HG03354 (cell line): ENCODE data around the gene SDC1.

Experiments used
- ATAC-seq: cut with Tn5 transposase; IDR thresholded peaks from one replicate; pipeline ENCODE4 v1.9.1; 2021; ENCODE audit warnings: mild to moderate bottlenecking; ENCODE audit not compliant: unreplicated experiment, poor library complexity, severe bottlenecking

SDC1 gene

GRCh38 chr2:20216130-20217025 lies 8.6 kb downstream of the SDC1 start:
- ATAC-seq: no peak

- ATAC-seq: no peak
These were observed 9.5 kb downstream of the SDC1 start for GRCh38 chr2:20215183-20216040.

GRCh38 chr2:20214566-20215182 lies 10.3 kb downstream of the SDC1 start:
- ATAC-seq: no peak

GRCh38 chr2:20213651-20214565 lies 11.0 kb downstream of the SDC1 start:
- peak; percentile 45 for ATAC-seq

GRCh38 chr2:20212871-20213503 lies 11.9 kb downstream of the SDC1 start:
- no peak for ATAC-seq

- peak; percentile 53 for ATAC-seq
These were observed 12.5 kb downstream of the SDC1 start for GRCh38 chr2:20212459-20212870.

GRCh38 chr2:20211860-20212458 lies 13.0 kb downstream of the SDC1 start:
- no peak for ATAC-seq

- no peak for ATAC-seq
These were observed 13.5 kb downstream of the SDC1 start for GRCh38 chr2:20211420-20211819.

GRCh38 chr2:20210462-20210861 lies 14.5 kb downstream of the SDC1 start:
- no peak for ATAC-seq

- no peak for ATAC-seq
These were observed 15.4 kb downstream of the SDC1 start for GRCh38 chr2:20209373-20210109.

GRCh38 chr2:20208476-20208859 lies 16.5 kb downstream of the SDC1 start:
- ATAC-seq: no peak

GRCh38 chr2:20207051-20207450 lies 17.9 kb downstream of the SDC1 start:
- no peak for ATAC-seq

- ATAC-seq: no peak
These were observed 18.9 kb downstream of the SDC1 start for GRCh38 chr2:20205915-20206524.

- ATAC-seq: no peak
These were observed 19.9 kb downstream of the SDC1 start for GRCh38 chr2:20205069-20205468.

GRCh38 chr2:20203521-20204225 lies 21.3 kb downstream of the SDC1 start:
- no peak for ATAC-seq

GRCh38 chr2:20203072-20203471 lies 21.9 kb downstream of the SDC1 start:
- ATAC-seq: no peak

GRCh38 chr2:20201671-20202070 lies 23.3 kb downstream of the SDC1 start:
- no peak for ATAC-seq
